ENCODE data around the gene HMCN1. TPM values are rescaled to one million over a fixed set of nuclear protein-coding genes. Genes with fewer than 3 reads are reported as not detected.

HMCN1 gene
- total RNA-seq, 1 experiment from 2014 or later = 0.15 TPM

- DNase-seq (ENCODE audit: low spot score) = no peak
These were observed 288.0 kb downstream of the HMCN1 start for GRCh38 chr1:186022184-186022583.

DNA sequence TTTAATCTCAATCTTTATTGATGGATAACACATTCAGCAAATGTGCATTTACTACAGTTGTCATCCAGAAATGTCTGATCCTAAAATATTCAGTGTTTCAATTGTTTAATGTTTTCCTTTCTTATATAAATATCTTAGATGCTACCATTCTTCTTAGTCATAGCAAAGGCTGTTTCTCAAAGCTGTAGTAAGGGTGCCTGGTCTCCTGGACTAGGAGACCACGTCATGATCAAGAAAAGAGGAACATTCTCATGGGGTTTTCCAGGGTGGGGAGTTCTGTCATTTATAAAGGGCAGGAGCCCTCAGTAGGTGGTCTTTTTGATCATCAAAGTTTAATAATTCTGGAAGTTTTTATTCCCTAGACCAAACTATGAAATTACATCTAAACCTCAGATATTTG, 292.8 kb downstream of the HMCN1 start:
- no peak for DNase-seq (ENCODE audit: low spot score)

- no peak for DNase-seq (ENCODE audit: low spot score)
These were observed 293.4 kb downstream of the HMCN1 start for GRCh38 chr1:186027621-186028020.

DNA sequence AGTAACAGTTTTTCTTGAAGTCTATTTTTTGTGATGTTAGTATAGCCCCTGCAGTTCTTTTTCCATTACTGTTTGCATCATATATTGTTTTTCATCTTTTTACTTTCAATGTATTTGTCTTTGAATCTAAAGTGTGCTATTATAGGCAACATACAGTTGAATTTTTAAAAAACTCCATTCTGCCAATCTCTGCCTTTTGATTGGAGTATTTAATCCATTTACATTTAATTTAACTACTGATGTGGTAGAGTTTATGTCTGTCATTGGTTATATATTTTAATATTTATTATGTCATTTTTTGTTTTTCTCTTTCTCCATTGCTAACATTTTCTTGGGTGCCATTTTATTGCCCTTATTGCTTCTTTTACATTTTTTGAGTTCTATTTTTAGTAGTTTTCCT, 296.3 kb downstream of the HMCN1 start:
- DNase-seq (ENCODE audit: low spot score) = no peak

- no peak for DNase-seq (ENCODE audit: low spot score)
These were observed 299.7 kb downstream of the HMCN1 start for GRCh38 chr1:186033847-186034271.

- no peak for DNase-seq (ENCODE audit: low spot score)
These were observed 308.0 kb downstream of the HMCN1 start for GRCh38 chr1:186042230-186042629.

DNA sequence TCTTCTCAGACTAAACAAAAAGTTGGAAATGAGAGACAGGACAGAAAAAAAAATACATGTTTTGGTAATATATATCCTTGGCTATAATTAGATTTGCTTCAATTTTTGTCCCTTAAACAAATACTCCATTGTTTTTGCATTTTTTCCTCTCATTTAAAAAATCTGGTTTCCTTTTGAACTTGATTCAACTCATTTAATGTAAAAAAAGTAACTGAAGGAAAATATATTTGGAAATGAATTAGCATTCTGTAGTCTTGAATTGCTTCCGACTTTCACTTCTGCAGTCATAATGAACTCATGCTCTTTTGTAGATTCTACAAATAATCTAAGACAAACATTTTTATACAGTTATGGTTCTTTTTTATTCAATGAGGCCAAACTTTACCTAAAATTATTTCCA, 309.1 kb downstream of the HMCN1 start:
- no peak for DNase-seq (ENCODE audit: low spot score)

DNA sequence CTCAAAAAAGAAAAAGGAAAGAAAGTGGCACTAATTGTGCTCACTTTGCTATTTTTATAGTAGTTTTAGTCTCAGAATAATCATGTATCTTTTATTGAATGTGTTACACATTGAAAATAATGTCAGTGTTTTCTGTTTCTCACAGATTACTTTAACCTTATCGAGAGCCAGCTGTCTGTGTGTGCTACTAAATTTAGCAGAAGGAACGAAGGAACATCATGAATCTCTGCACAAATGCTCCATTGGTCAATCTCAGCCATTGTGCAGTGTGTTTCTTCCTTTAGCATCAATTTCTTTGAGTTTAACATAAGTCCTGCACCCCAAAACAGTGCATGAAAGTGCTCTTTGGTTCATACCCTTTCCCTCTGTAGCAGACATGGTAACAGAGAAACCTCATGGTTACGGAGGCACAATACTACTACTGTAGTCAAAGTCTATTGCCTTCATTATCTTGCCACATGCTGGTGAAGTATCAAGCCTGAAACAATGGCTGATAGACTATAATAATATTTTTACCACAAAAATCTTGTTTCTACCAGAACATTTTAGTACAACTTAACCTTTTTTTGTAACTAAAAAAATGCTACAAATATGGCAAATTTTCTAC, 310.0 kb downstream of the HMCN1 start:
- DNase-seq (ENCODE audit: low spot score) = no peak

DNA sequence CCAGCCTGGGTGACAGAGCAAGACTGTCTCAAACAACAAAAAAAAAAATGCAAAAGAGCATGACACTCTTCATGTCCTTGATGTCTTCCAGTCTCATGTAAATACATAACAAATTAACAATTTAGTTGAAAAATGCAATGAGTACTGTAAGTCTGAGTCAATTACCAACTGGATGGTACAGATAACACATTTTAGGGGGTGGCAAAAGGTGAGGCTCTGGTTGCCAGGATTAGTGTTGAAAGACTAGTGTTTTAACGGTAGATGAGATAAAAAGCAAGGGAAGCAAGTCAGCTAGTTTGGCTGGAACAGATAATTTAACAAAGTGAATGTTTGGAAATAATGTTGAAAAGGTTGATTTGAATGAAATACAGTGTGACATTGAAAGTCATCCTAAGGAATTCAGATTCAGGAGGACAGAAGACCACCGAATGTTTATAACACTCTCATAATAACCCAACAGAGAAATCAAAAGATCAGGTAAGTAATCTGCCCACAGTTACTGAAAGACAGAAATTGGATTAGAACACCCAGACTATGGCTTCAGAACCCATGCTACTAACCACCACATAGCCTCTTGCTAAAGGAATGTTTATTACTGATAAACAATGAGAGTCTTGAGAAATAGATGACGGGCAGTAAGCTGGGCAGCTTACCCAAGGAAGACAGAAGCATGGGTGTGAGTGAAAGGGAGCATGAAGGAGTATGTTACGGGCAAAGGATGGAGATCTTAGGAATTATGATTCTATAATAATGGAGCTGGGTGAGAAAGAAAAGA, 312.4 kb downstream of the HMCN1 start:
- no peak for DNase-seq (ENCODE audit: low spot score)

DNA sequence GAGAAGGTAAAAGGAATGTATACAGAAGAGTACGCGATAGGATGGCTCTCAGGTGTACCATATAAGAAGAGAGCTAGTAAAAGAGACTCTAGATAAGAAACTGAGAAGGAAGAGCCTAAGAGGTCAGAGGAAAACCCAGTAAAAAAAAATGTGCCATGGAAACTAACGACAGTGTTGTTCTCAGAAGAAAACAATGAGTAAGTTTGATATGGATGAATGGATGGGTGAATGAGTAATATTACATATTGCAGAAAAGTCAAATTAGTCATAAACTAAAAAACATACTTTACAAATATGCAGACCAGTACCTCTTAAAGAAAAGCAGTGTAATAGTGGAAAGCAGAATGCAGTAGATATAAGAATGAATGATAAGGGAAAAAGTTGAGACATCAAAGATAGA, 316.2 kb downstream of the HMCN1 start:
- no peak for DNase-seq (ENCODE audit: low spot score)

GRCh38 chr1:186054003-186054402, 319.8 kb downstream of the HMCN1 start:
- no peak for DNase-seq (ENCODE audit: low spot score)

- no peak for DNase-seq (ENCODE audit: low spot score)
These were observed 320.7 kb downstream of the HMCN1 start for GRCh38 chr1:186054932-186055331.

- no peak for DNase-seq (ENCODE audit: low spot score)
These were observed 321.7 kb downstream of the HMCN1 start for GRCh38 chr1:186055846-186056245.

GRCh38 chr1:186057086-186057485, 322.9 kb downstream of the HMCN1 start:
- no peak for DNase-seq (ENCODE audit: low spot score)

DNA sequence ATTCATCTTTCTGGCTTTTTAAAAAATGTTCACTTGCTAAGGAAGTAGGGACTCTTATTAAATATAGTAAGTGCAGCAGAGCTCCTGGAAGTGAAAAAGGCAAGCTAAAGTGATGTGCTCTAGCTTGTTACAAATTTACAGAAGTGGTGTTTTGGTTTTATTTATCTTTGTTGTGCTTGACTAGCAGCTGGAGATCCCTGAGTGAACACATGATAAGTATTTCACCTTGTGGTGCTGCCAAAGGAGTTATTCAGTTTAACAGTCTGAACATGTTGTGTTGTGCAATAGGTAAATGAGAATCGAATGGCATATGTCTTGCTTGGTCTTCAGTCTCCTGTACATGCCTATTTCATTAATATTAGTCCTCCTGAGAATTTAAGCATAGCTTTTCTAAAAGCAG, 325.1 kb downstream of the HMCN1 start:
- no peak for DNase-seq (ENCODE audit: low spot score)

GRCh38 chr1:186059752-186060151, 325.6 kb downstream of the HMCN1 start:
- DNase-seq (ENCODE audit: low spot score) = no peak

GRCh38 chr1:186060226-186060625, 326.0 kb downstream of the HMCN1 start:
- DNase-seq (ENCODE audit: low spot score) = no peak

DNA sequence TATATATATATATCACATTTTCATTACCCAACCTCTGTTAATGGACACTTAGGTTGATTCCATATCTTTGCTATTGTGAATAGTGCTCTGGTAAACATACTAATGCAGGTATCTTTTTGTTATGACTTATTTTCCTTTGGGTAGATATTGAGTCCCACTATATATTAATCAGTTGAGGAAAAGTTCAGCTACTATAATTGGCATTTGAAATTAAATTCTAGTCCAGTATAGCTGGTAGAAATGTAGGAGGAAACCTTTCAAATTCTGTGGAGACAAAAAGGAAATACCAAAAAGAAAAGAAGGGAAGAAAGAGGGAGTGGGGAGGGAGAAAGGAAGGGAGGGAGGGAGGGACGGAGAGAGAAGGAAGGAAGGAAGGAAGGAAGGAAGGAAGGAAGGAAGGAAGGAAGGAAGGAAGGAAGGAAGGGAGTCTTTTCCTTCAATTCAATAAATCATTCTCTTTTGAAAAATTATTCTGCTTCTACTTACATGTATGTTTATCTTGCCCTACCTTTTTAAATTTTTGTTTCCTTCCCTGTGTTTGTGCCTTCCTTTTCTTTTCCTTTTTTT, 329.0 kb downstream of the HMCN1 start:
- no peak for DNase-seq (ENCODE audit: low spot score)

GRCh38 chr1:186066411-186066810, 332.2 kb downstream of the HMCN1 start:
- no peak for DNase-seq (ENCODE audit: low spot score)

GRCh38 chr1:186073697-186074096, 339.5 kb downstream of the HMCN1 start:
- DNase-seq (ENCODE audit: low spot score) = no peak

GRCh38 chr1:186076006-186076405, 341.8 kb downstream of the HMCN1 start:
- no peak for DNase-seq (ENCODE audit: low spot score)

- no peak for DNase-seq (ENCODE audit: low spot score)
These were observed 344.1 kb downstream of the HMCN1 start for GRCh38 chr1:186078245-186078644.

DNA sequence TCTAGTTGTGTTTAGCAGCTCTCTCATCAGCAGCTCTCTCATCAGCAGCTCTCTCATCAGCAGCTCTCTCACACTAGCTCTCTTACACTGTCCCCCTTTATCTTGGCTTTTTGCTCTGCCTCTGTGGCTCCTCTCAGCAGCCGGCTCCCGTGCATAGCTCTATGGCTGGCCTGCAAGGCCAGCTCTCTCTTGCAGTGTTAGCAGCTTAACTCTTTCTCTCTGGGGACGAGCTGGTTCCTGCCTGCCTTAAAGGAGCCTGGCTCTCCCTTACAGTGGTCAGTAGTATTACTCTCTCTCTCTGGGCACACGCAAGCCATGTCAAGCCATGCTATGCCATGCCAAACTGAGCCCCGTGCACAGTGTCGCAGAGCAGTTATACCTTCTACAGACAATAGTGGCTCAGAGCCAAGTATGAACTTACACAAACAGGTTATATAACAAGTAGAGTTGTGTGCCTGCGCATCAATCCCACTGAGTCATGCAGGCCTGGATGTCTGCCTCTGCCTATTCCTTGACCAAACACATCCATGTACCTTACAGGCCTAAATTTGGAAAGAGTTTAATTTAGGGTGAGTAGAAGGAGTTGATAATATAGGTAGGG, 345.0 kb downstream of the HMCN1 start:
- DNase-seq (ENCODE audit: low spot score) = no peak

Data from HT-29 (cell line).